Ovary (tissue), 9 donors: ENCODE measurements around the gene LRCH3. TPM values are rescaled to one million over a fixed set of nuclear protein-coding genes. Genes with fewer than 3 reads are reported as not detected.

Experiments
- DNase-seq, 5 donors: peaks; one replicate each; pipeline ENCODE4 v3.0.0-alpha.2; 2019 to 2020
- H3K27ac ChIP-seq, 2 donors: fragments of 200-600 bp; one replicate each; pipeline versions ENCODE4 v1.5.1 to v1.8.0; 2019 to 2022
- H3K27me3 ChIP-seq: fragments of 200-600 bp; one replicate; pipeline ENCODE4 v1.8.0; 2022
- H3K36me3 ChIP-seq: fragments of 200-600 bp; sonication (generic); one replicate; pipeline ENCODE4 v1.5.1; 2019
- H3K4me1 ChIP-seq: one replicate; pipeline ENCODE4 v1.8.1; 2013; ENCODE audit warnings: mild to moderate bottlenecking, moderate library complexity; ENCODE audit not compliant: insufficient read depth
- H3K4me3 ChIP-seq: fragments of 200-600 bp; sonication (generic); one replicate; pipeline ENCODE4 v1.5.1; 2017
- H3K9me3 ChIP-seq, 2 donors: fragments of 200-600 bp in 1 of 2; sonication (generic) in 1 of 2; one replicate each; pipeline versions ENCODE4 v1.5.1 to v1.8.1; 2013 to 2019; ENCODE audit warnings: mild to moderate bottlenecking in 1 of 2, moderate library complexity in 1 of 2
- EP300 ChIP-seq: sonication (generic); formaldehyde crosslinking; IDR thresholded peaks from one replicate; pipeline ENCODE4 v1.6.1; 2017; ENCODE audit warnings: antibody characterized with exemption
- POLR2A ChIP-seq: fragments of 450-650 bp; IDR thresholded peaks from one replicate; pipeline ENCODE4 v1.6.1; 2017; ENCODE audit warnings: antibody characterized with exemption, mild to moderate bottlenecking, moderate library complexity
- WGBS, 3 donors: extraction: QIAGEN DNeasy Blood & Tissue Kit in 1 of 3; methylation state at CpG; one replicate each; pipeline versions ENCODE4 v1.1.5 to v1.1.7; 2013 to 2017; 5-methylcytosine and 5-hydroxymethylcytosine counted together
- intact Hi-C, 4 donors: fragments of 100-400 bp; cut with DNase I; formaldehyde crosslinking; loops; one replicate each; pipeline versions ENCODE4 v1.11.0 to v1.15.1; 2022 to 2023
- polyA plus RNA-seq, 2 donors: library from polyadenylated mRNA; stranded (reverse); fragments of 200-250 nt in 1 of 2; fragments of 350-450 nt in 1 of 2; fragmentation: Illumina TruSeq in 1 of 2; extraction: RNeasy Lipid Tissue Mini Kit (QIAGEN cat#74804) in 1 of 2; gene quantifications; one replicate each; pipeline ENCODE4 v1.2.3, GENCODE V29; 2013 to 2014
- total RNA-seq, 7 donors: library from RNA; depleted of rRNA in 2 of 7; stranded (reverse); fragments of >200 nt in 2 of 7; fragmentation: NEBNext Ultra II Directional in 3 of 7; extraction: Animal tissue kit (Norgen Biotek cat#: 25700) in 3 of 7; gene quantifications; one replicate each; pipeline versions ENCODE4 v1.1.0 to v1.2.4, GENCODE V29; 2016 to 2023
- TF ChIP-seq, protein P1 (sequence below), 3 donors: fragments of 450-650 bp in 2 of 3; fragments of 200-600 bp in 1 of 3; IDR thresholded peaks; one replicate each; pipeline versions ENCODE4 v1.5.1 to v1.8.0; 2016 to 2022; ENCODE audit warnings: antibody characterized with exemption in 3 of 3, mild to moderate bottlenecking in 1 of 3
- donor health status: DM: no; HTN: no; CAD: no; lungs with moderate emphysema.
- donor health status: DM: no; HTN: no; CAD: no.
- donor health status: Bipolar disorder and iron deficiency.
- donor health status: DM: yes; HTN: yes; CAD: no.
- donor health status: DM: no; HTN: no; CAD: no.
- donor health status: DM: yes; HTN: yes; CAD: no.

The LRCH3 gene
- total and polyA plus RNA-seq, 9 donors = 20.9 to 192 (median 61.6) TPM

DNA sequence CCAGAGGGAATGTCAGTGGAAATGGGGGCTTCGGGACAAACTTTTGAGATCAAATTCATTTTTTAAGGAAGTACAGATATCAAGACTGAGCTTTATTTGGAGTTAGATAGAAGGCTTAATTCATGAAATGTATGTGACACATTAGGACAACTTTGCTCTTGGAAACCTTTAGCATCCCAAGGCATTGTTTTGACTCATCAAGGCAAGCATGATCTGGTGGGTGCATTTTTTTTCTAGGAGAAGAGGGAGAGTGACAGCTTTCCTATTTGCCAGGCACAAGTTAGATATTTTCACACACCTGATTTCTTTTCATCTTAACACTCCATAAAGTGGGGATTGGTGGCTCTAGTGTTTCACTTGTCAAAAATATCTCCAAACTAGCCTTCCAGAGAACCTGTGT lies 97.5 kb downstream of the LRCH3 start:
- Histone ChIP-seq H3K36me3 (no peaks in the 10 kb centered on the region), H3K9me3 (no peaks in the 10 kb centered on the region), H3K4me1 (no peaks in the 10 kb centered on the region), H3K4me3 (no peak overlapping the region), H3K27ac (no peak overlapping the region), H3K27me3 (no peaks in the 10 kb centered on the region)
- TF ChIP-seq, protein P1, sequence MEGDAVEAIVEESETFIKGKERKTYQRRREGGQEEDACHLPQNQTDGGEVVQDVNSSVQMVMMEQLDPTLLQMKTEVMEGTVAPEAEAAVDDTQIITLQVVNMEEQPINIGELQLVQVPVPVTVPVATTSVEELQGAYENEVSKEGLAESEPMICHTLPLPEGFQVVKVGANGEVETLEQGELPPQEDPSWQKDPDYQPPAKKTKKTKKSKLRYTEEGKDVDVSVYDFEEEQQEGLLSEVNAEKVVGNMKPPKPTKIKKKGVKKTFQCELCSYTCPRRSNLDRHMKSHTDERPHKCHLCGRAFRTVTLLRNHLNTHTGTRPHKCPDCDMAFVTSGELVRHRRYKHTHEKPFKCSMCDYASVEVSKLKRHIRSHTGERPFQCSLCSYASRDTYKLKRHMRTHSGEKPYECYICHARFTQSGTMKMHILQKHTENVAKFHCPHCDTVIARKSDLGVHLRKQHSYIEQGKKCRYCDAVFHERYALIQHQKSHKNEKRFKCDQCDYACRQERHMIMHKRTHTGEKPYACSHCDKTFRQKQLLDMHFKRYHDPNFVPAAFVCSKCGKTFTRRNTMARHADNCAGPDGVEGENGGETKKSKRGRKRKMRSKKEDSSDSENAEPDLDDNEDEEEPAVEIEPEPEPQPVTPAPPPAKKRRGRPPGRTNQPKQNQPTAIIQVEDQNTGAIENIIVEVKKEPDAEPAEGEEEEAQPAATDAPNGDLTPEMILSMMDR (IDR thresholded peaks at IDR 0.05) = no peak
- intact Hi-C loops = no loop called here
- DNase-seq = no peak
- WGBS, 3 donors = 88 to 95% (median 89%) methylated on average over 1 of the region's 1 CpG

DNA sequence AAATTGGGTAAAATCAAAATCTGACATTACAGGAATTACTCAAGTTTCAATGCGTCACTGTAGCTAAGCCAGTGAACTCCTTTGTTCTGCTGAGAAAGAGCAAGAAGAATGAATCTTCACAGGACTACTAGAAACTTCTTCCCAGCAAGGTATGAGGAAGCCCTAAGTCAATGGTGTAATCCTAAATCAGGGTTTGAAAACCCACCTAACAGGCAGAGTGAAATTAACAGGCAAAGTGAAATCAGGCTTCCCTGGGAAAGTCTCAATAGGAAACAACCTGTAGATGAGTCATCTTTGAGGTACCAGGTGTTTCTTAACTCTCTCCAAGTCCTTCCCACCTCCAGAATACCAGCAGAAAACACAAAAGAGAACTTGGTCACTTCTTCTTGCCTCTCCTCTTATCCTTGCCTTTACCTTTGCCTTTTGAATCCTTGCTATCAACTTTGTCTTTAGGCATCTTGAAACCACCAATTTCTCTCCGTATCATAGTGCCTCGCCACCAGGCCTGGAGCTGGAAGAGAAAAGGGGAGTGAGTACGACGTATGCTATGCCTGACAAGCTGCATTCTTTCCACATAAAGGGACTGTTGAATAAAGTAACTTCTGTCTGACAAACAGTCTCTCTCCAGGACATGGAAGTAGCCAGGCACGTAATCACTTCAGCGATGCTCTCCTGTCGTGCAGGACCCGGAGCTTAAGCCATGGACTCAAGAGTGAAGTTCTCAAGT lies 98.3 kb downstream of the LRCH3 start:
- Histone ChIP-seq H3K4me1 (no peaks in the 10 kb centered on the region), H3K9me3 (no peaks in the 10 kb centered on the region), H3K27ac (no peak overlapping the region), H3K36me3 (no peaks in the 10 kb centered on the region), H3K4me3 (no peak overlapping the region), H3K27me3 (no peaks in the 10 kb centered on the region)
- intact Hi-C loops = no loop called here
- no peak for DNase-seq
- WGBS, 3 donors = 84 to 94% (median 90%) methylated on average over 9 of the region's 9 CpGs
- TF ChIP-seq, protein P1 (IDR thresholded peaks at IDR 0.05) = no peak
- TF ChIP-seq POLR2A (no peak), EP300 (no peak)

DNA sequence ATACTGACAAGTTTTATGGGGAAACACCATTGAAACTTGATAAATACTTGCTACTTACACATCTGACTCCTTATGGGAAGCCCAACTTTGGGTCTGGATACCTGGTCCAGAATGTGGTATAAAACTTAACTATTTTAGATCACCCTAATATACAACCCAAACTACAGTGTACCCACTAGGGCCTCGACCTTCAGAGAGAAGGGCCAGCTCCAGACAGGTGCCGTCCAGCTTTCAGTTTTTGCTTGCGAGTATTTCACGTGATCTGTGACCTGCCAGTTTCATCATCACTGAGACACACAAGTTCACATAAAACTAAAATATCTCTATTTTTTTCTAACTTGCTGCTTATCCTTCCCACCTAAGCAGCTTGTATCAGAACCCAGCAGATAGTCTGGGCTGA lies 99.6 kb downstream of the LRCH3 start:
- TF ChIP-seq POLR2A (no peak), EP300 (no peak)
- TF ChIP-seq, protein P1 (IDR thresholded peaks at IDR 0.05) = no peak
- 88 to 90% (median 89%) methylated on average over 4 of the region's 4 CpGs for WGBS, 3 donors

DNA sequence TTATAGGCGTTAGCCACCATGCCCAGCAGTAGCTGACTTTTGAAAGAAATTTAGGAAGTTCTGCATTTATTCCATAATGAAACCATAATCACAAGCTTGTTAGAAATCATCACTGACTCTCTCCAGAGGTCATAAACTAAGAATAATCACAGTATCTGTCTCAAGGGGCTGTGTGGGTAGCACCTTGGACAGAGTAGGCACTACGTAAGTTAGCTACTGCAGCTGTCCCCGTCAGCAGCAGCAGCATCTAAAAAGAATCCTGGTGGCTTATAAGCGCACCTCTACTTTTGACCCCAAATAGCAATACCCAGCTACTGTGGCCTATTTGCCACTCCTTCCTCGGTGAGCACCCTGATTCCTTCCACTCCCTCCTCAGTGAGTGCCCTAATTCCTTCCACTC lies 101.1 kb downstream of the LRCH3 start:
- Histone ChIP-seq H3K36me3 (no peaks in the 10 kb centered on the region), H3K4me1 (no peaks in the 10 kb centered on the region), H3K4me3 (no peak overlapping the region), H3K9me3 (no peaks in the 10 kb centered on the region), H3K27me3 (no peaks in the 10 kb centered on the region), H3K27ac (no peak overlapping the region)
- 91 to 98% (median 95%) methylated on average over 5 of the region's 5 CpGs for WGBS, 3 donors
- DNase-seq = no peak
- intact Hi-C loops = no loop called here
- TF ChIP-seq EP300 (no peak), POLR2A (no peak)
- TF ChIP-seq, protein P1 (IDR thresholded peaks at IDR 0.05) = no peak

More for the DNA sequence above, 99.6 kb downstream of the LRCH3 start:
- no peak overlapping the region for H3K4me3 ChIP-seq
- no peaks in the 10 kb centered on the region for H3K4me1 ChIP-seq
- H3K36me3 ChIP-seq = no peaks in the 10 kb centered on the region
- H3K9me3 ChIP-seq = no peaks in the 10 kb centered on the region
- no peaks in the 10 kb centered on the region for H3K27me3 ChIP-seq
- H3K27ac ChIP-seq = no peak overlapping the region
- intact Hi-C loops = no loop called here
- no peak for DNase-seq
